ENCODE results near the gene SYNDIG1.

SYNDIG1 gene

GRCh38 chr20:24452498-24453127 lies 16.8 kb upstream of the SYNDIG1 start:
- DNase-seq (ENCODE audit: extremely low read depth, low read depth): no peak
- TF ChIP-seq CTCF (IDR thresholded peaks at IDR 0.05; ENCODE audit: low read depth, low read length): no peak

GRCh38 chr20:24453869-24454268 lies 15.6 kb upstream of the SYNDIG1 start:
- no peak for TF ChIP-seq CTCF (IDR thresholded peaks at IDR 0.05; ENCODE audit: low read depth, low read length)
- DNase-seq (ENCODE audit: extremely low read depth, low read depth): no peak

GRCh38 chr20:24455081-24455480 lies 14.3 kb upstream of the SYNDIG1 start:
- TF ChIP-seq CTCF (IDR thresholded peaks at IDR 0.05; ENCODE audit: low read depth, low read length): no peak
- DNase-seq (ENCODE audit: extremely low read depth, low read depth): no peak

DNA sequence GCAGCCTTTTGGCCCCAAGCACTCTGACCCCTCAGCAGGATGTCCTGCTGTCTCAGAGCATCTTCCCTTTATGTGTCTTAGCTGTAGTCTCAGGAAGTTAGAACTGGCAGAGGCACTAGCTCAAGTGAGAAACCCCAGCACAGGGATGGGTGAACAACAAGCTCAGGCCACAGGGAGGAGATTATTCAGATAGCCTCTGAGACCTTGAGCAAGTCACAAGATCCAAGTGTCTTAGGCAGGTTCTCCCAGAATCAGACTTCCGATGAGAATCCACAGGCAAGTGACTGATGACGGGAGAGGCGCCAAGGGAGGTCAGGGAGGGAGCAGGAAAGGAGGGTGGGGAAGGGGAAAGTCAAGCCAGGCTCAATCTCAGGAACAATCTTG lies 13.0 kb upstream of the SYNDIG1 start:
- DNase-seq (ENCODE audit: extremely low read depth, low read depth): no peak
- TF ChIP-seq CTCF (IDR thresholded peaks at IDR 0.05; ENCODE audit: low read depth, low read length): no peak

DNA sequence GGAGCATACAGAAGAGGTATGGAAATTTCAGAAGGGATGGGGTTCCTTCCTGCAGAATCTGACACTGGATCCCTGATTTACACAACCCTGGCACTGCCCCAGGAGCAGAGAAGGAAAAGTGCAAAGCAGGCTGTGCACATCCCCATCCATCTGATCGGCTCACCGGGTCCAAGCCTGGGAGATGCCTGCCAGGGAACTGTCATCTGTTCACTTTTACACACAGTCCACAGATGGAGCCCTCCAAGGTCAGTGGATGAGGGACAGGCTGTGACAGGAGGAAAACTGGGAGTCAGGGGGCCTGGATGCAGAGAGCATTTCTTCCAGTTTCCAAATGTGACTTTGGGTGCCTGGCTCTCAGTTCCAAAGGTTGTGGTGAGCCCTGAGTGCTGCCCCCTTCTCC lies 11.0 kb upstream of the SYNDIG1 start:
- no peak for DNase-seq (ENCODE audit: extremely low read depth, low read depth)

DNA sequence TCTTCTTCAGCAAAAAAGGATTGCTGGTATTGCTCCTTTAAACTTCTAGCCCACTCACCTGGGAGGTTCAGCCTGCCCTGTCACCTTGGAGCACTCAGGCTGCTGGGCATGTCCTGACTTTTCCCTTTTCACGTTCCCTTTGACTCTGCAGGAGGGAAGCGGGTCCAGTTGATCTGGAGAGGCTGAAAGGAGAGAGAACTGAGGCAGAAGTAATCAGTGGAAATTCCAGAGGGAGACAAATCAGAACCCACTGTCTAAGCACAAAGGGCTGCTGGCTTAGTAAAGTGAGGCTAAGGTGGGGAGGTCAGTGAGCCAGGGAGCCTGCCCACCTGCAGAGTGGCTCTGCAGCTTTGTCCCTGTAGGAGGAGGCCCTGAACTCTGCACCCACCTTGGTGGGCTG lies 9.7 kb upstream of the SYNDIG1 start:
- no peak for DNase-seq (ENCODE audit: extremely low read depth, low read depth)
- TF ChIP-seq CTCF (IDR thresholded peaks at IDR 0.05; ENCODE audit: low read depth, low read length): no peak

More for the DNA sequence above, 11.0 kb upstream of the SYNDIG1 start:
- no peak for TF ChIP-seq CTCF (IDR thresholded peaks at IDR 0.05; ENCODE audit: low read depth, low read length)

- no peak for DNase-seq (ENCODE audit: extremely low read depth, low read depth)
- no peak for TF ChIP-seq CTCF (IDR thresholded peaks at IDR 0.05; ENCODE audit: low read depth, low read length)
Measured at GRCh38 chr20:24460712-24461111, 8.7 kb upstream of the SYNDIG1 start.
